ENCODE measurements around the gene AHSG.

AHSG gene

DNA sequence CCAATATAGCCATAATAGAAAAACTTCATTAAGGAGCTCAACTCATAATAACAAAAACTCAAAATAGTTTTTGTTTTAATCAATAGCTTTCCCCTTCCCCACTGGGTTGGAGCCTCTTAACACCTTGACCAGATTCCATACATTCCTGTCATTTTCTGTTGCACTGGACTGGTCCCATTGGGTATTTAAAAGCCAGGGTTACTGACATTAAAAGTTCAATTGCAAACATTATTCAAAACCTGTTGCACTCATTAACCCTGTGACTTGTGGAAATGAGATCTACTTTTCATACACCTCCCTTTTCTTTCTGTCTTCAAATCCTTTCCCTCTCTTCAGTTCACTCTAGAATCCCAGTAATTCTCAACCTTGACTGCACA lies 51.2 kb downstream of the AHSG start:
- no peak overlapping the region for H3K4me3 ChIP-seq (replicated peaks; ENCODE audit: low read depth, low read length)
- TF ChIP-seq, protein P1, sequence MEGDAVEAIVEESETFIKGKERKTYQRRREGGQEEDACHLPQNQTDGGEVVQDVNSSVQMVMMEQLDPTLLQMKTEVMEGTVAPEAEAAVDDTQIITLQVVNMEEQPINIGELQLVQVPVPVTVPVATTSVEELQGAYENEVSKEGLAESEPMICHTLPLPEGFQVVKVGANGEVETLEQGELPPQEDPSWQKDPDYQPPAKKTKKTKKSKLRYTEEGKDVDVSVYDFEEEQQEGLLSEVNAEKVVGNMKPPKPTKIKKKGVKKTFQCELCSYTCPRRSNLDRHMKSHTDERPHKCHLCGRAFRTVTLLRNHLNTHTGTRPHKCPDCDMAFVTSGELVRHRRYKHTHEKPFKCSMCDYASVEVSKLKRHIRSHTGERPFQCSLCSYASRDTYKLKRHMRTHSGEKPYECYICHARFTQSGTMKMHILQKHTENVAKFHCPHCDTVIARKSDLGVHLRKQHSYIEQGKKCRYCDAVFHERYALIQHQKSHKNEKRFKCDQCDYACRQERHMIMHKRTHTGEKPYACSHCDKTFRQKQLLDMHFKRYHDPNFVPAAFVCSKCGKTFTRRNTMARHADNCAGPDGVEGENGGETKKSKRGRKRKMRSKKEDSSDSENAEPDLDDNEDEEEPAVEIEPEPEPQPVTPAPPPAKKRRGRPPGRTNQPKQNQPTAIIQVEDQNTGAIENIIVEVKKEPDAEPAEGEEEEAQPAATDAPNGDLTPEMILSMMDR (IDR thresholded peaks at IDR 0.05; ENCODE audit: low read depth, low read length, missing control alignments), result no peak
- DNase-seq (ENCODE audit: extremely low read depth, low read depth), result no peak

DNA sequence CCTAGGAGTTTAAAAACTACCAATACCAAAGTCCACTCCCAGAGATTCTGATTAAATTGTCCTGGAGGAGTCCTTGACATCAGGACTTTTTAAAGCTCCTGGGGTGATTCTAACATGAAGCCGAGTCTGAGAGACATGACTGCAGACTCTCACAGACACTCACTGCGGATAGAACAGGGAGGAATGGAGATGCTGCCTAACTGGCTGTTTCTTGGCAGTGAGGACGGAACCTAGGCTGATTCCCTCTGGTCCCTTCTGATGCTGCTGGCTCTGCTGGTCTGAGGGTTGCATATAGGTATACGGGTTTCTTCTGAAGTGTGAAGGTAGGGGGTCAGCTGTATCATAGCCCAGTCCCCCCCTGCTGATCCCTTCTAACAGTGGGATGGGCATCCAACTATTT lies 51.6 kb downstream of the AHSG start:
- no peak for DNase-seq (ENCODE audit: extremely low read depth, low read depth)
- H3K4me3 ChIP-seq (replicated peaks; ENCODE audit: low read depth, low read length), result no peak overlapping the region
- TF ChIP-seq, protein P1 (IDR thresholded peaks at IDR 0.05; ENCODE audit: low read depth, low read length, missing control alignments), result no peak

DNA sequence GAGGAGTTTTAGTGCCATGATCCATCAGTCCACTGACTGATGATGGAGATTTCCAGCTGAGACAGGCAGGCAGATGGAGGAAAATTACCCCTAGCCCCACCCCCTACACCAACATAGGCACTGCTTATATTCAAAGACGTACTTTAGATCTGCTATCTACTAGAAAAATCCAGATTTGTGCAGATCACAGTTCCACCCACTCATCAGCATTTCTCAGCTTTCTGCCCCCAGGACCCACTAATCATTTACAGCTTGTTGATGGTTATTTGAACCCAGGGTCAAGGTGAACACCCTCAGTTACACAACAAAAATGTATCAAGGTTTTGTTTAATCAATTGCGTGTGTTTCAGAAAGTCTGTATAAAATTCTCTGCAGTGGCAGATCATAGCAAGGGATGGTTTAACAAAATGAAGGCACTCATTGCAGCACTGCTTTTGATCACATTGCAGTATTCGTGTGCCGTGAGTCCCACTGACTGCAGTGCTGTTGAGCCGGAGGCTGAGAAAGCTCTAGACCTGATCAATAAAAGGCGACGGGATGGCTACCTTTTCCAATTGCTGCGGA lies 52.8 kb downstream of the AHSG start, which contains the start of gene HRG:
Gene HRG (plus strand): TSS at position 390 of the 564 bp plus-strand sequence. CDS start 18 bp downstream, at position 408.
- DNase-seq (ENCODE audit: extremely low read depth, low read depth), result no peak
- TF ChIP-seq, protein P1 (IDR thresholded peaks at IDR 0.05; ENCODE audit: low read depth, low read length, missing control alignments), result no peak
- H3K4me3 ChIP-seq (replicated peaks; ENCODE audit: low read depth, low read length), result no peak within 1 kb of the TSS

DNA sequence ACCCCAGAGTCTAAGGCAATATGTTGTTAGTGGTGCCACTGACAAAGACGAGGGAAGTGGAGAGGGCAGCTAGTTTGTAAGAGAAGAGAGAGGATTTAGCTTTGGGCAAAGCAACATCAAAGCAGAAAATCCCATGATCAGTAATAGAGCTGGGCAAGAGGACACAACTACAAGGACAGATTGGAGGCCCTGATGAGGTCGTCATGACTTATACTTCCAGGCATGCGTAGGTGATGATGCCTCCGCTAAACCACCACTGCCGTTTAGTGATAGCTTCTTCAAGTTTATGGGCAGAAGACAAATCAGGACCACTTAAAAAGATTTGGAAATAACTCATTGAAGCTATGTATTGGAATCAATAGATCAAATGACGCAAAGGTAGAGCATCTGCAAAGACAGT lies 55.6 kb downstream of the AHSG start:
- DNase-seq (ENCODE audit: extremely low read depth, low read depth), result no peak
- H3K4me3 ChIP-seq (replicated peaks; ENCODE audit: low read depth, low read length), result no peak overlapping the region
- TF ChIP-seq, protein P1 (IDR thresholded peaks at IDR 0.05; ENCODE audit: low read depth, low read length, missing control alignments), result no peak

DNA sequence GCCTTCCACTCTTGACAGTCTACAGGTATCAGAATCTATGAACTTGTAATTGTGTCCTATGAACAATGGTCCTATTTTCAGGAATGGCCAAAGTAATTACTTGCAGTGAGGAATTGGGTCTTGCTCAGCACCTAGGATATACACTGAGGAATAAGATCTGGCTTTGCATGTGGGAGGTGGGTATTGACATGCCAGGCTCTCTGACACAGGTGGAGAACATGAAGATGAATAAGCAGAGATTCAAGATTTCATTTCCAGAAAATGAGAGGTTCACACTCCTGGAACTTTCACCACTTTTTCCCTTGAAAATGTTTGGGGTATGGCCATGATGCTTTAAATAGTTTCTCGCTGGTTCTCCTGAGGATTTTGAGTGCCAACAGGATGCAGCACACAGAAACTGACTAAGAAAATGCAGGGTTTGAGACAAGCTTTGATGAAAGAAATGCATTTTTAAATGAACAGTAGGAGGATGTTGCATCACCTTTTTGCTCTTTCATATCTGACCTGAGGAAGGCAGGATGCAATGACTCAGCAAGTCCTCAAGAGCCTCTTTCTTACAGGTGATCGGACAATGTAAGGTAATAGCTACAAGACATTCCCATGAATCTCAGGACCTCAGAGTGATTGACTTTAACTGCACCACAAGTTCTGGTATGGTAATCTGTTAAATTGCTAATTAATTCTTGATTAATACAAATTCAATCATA lies 56.7 kb downstream of the AHSG start:
- no peak overlapping the region for H3K4me3 ChIP-seq (replicated peaks; ENCODE audit: low read depth, low read length)
- TF ChIP-seq, protein P1 (IDR thresholded peaks at IDR 0.05; ENCODE audit: low read depth, low read length, missing control alignments), result no peak
- DNase-seq (ENCODE audit: extremely low read depth, low read depth), result no peak

DNA sequence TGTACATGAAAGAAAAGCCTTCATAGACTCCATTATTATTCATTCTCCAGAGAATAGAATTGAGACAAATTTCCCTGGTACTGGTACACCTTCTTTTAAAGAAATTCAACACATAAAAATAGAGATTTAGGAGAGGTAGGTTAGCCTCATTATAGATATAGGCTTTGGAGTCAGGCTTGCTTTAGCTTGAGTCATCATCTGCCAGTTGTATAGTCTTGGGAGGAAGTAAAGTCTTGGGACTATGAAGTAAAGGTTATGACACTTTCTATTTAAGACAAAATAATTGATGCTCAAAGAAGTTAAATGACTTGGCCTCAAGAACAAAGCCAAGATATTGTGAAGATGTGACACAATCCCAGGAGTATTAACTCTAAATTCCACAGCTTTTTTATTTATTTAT lies 57.3 kb downstream of the AHSG start:
- TF ChIP-seq, protein P1 (IDR thresholded peaks at IDR 0.05; ENCODE audit: low read depth, low read length, missing control alignments), result no peak
- H3K4me3 ChIP-seq (replicated peaks; ENCODE audit: low read depth, low read length), result no peak overlapping the region
- no peak for DNase-seq (ENCODE audit: extremely low read depth, low read depth)

All from HFF-Myc (cell line).